Thoracic aorta (tissue), 2 donors: Measurements from ENCODE around the gene TCN1. TPM values are rescaled to one million over a fixed set of nuclear protein-coding genes. Genes with fewer than 3 reads are reported as not detected.

Experiments used
- ATAC-seq: fragments of 150-250 bp; one replicate; pipeline ENCODE4 v1.8.0; 2017; ENCODE audit warnings: low read depth; ENCODE audit not compliant: insufficient number of reproducible peaks, low FRiP score
- DNase-seq: peaks from one replicate; pipeline ENCODE4 v3.0.0-alpha.2; 2020; ENCODE audit warnings: low spot score
- H3K27ac ChIP-seq, 2 donors: fragments of 200-600 bp; sonication (generic); 1 replicate in 1 of 2; 2 replicates in 1 of 2; pipeline ENCODE4 v1.5.1; 2016; ENCODE audit warnings: mild to moderate bottlenecking in 2 of 2, moderate library complexity in 2 of 2
- H3K27me3 ChIP-seq: fragments of 200-600 bp; sonication (generic); replicated peaks from 2 replicates; pipeline ENCODE4 v1.6.0; 2016; ENCODE audit warnings: mild to moderate bottlenecking; ENCODE audit not compliant: insufficient read depth
- H3K36me3 ChIP-seq: fragments of 200-600 bp; sonication (generic); one replicate; pipeline ENCODE4 v1.5.1; 2016
- H3K4me1 ChIP-seq, 2 donors: fragments of 200-600 bp; sonication (generic); 1 replicate in 1 of 2; 2 replicates in 1 of 2; pipeline versions ENCODE4 v1.5.1 to v1.6.0; 2016; ENCODE audit warnings: low read depth in 2 of 2, mild to moderate bottlenecking in 1 of 2; ENCODE audit not compliant: control insufficient read depth in 1 of 2
- H3K4me3 ChIP-seq: fragments of 200-600 bp; sonication (generic); 2 replicates; pipeline ENCODE4 v1.5.1; 2016; ENCODE audit warnings: mild to moderate bottlenecking
- H3K9me3 ChIP-seq: fragments of 200-600 bp; sonication (generic); 2 replicates; pipeline ENCODE4 v1.5.1; 2016
- total RNA-seq, 2 donors: library from RNA; depleted of rRNA; stranded (reverse); fragments of >200 nt; gene quantifications; one replicate each; pipeline versions ENCODE4 v1.1.0 to v1.2.3, GENCODE V29; 2016
- TF ChIP-seq, protein P1 (sequence below): fragments of 200-600 bp; sonication (generic); IDR thresholded peaks from one replicate; pipeline ENCODE4 v1.5.1; 2019; ENCODE audit warnings: antibody characterized with exemption

Gene TCN1
- total RNA-seq, 2 donors from 2014 or later, result not detected

GRCh38 chr11:59867946-59868345 is 1.7 kb upstream of the TCN1 start:
- Histone ChIP-seq H3K4me1 (no peaks in the 10 kb centered on the region), H3K27ac (no peak overlapping the region), H3K9me3 (no peaks in the 10 kb centered on the region), H3K27me3 (no peaks in the 10 kb centered on the region), H3K4me3 (no peak overlapping the region), H3K36me3 (peaks cover 2% of the 10 kb centered on the region)
- ATAC-seq (no peak), DNase-seq (no peak)
- TF ChIP-seq, protein P1, sequence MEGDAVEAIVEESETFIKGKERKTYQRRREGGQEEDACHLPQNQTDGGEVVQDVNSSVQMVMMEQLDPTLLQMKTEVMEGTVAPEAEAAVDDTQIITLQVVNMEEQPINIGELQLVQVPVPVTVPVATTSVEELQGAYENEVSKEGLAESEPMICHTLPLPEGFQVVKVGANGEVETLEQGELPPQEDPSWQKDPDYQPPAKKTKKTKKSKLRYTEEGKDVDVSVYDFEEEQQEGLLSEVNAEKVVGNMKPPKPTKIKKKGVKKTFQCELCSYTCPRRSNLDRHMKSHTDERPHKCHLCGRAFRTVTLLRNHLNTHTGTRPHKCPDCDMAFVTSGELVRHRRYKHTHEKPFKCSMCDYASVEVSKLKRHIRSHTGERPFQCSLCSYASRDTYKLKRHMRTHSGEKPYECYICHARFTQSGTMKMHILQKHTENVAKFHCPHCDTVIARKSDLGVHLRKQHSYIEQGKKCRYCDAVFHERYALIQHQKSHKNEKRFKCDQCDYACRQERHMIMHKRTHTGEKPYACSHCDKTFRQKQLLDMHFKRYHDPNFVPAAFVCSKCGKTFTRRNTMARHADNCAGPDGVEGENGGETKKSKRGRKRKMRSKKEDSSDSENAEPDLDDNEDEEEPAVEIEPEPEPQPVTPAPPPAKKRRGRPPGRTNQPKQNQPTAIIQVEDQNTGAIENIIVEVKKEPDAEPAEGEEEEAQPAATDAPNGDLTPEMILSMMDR, result no peak

- DNase-seq, result no peak
- Histone ChIP-seq H3K9me3 (no peaks in the 10 kb centered on the region), H3K27me3 (no peaks in the 10 kb centered on the region), H3K27ac (no peak overlapping the region), H3K4me3 (no peak overlapping the region), H3K36me3 (peaks cover 2% of the 10 kb centered on the region), H3K4me1 (no peaks in the 10 kb centered on the region)
- no peak for ATAC-seq
- TF ChIP-seq, protein P1, result no peak
Measured at GRCh38 chr11:59866836-59867235, 549 bp upstream of the TCN1 start.

DNA sequence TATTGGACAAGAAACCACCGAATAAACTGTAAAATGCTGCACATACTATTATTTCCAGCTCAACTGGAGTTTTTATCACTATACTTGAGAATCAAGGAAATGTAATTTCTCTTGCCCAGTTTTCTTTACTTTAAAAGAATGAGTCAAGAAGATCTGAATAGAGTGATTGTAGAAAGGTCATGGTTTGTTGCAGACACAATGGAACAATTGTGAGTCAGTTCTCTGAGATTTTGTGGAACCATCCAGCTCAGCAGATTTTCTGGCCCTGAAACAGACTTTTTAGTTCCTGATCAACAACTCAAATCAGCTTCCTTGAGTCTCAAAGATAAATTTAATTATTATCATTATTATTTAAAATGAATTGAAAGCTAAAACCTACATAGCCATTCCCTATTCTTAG is 1.3 kb downstream of the TCN1 start:
- ATAC-seq, result no peak

GRCh38 chr11:59862252-59862651 is 4.0 kb downstream of the TCN1 start:
- Histone ChIP-seq H3K9me3 (no peaks in the 10 kb centered on the region), H3K27me3 (no peaks in the 10 kb centered on the region), H3K27ac (no peak overlapping the region), H3K36me3 (peaks cover 2% of the 10 kb centered on the region), H3K4me3 (no peak overlapping the region), H3K4me1 (no peaks in the 10 kb centered on the region)
- no peak for DNase-seq
- no peak for ATAC-seq
- TF ChIP-seq, protein P1, result no peak

More for the DNA sequence above, 1.3 kb downstream of the TCN1 start:
- Histone ChIP-seq H3K27ac (no peak overlapping the region), H3K36me3 (peaks cover 2% of the 10 kb centered on the region), H3K9me3 (no peaks in the 10 kb centered on the region), H3K4me3 (no peak overlapping the region), H3K27me3 (no peaks in the 10 kb centered on the region), H3K4me1 (no peaks in the 10 kb centered on the region)
- TF ChIP-seq, protein P1, result no peak
- no peak for DNase-seq

- no peak for ATAC-seq
- no peak overlapping the region for H3K4me3 ChIP-seq
- TF ChIP-seq, protein P1, result no peak
Measured at GRCh38 chr11:59859673-59860072, 6.6 kb downstream of the TCN1 start.

More at GRCh38 chr11:59859673-59860072, 6.6 kb downstream of the TCN1 start:
- Histone ChIP-seq H3K9me3 (no peaks in the 10 kb centered on the region), H3K27ac (no peak overlapping the region), H3K36me3 (no peaks in the 10 kb centered on the region), H3K27me3 (no peaks in the 10 kb centered on the region), H3K4me1 (no peaks in the 10 kb centered on the region)
- no peak for DNase-seq
